ENCODE data around the gene SAG. TPM values are rescaled to one million over a fixed set of nuclear protein-coding genes. Genes with fewer than 3 reads are reported as not detected.

SAG gene
- not detected for total RNA-seq

DNA sequence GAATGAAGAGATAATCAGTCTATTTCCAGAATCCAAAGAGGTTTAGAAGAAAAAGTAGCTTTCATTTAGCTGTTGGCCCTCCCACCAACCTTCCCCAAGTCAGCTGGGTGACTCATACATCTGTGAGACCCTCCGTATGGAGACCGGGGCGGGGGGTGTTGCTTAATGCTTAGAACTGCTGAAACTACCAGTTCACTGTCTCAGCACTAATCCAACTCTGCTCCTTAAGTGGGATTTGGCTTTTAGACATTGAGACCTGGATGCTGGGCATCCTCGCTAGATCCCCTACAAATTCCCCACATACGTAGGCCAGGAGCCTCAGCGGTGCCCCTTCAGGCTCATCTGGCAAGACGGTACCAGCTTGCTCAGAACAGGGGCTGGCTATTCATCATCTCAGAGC, at the start of gene SAG:
SAG (plus strand) TSS at position 252 of the 400 bp plus-strand sequence. CDS start 1,374 bp downstream, outside the sequence.

DNA sequence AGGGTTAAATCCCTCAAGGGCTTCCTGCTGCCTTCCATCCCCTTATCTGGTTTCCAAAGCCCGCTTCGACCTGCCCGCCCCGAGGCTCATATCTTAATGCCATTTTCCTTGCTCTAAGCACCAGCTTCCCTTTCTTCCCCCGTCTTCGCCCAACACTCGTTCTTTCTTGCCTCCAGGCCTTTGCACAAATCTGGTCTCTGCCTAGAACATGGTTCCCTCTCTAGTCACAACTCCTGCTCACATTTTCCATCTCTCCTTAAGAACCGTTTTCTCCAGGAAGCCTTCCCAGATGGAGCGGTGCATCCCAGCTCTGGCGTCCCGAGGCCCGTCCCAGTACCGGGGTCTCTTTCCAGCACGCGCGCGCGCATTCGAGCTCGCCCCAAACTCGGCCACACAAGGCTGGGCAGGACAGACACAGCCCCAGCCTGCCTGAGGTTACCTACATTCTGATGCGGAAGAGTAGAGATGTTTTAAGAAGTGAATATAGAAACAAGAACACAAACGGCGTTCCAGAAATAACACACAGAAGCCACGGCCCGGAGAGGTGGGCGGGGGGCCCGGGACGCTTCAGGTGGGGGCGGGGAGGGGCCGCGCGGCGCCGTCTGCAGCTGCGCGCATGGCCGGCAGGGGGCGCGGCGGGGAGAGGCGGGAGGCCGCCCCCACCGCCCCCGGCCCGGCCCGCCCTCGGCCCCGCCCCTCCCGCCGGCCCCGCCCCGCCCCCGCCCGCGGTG, 46.3 kb downstream of the SAG start, which contains the start of gene DGKD:
DGKD (plus strand) TSS at position 726 of the 731 bp plus-strand sequence. CDS start 25 bp downstream, outside the sequence.

Small RNA genes lying within 50 kb of the gene (small RNA-seq; reads per million reads assigned to genes)
- not detected for gene RF00019 (ENCODE audit: low replicate concordance)
- 61.9 reads per million, percentile 97 among the genes with 10 or more reads in this experiment for gene SCARNA5 (ENCODE audit: low replicate concordance)
- 18.7 reads per million, percentile 96 among the genes with 10 or more reads in this experiment for gene SCARNA6 (ENCODE audit: low replicate concordance)

Other genes starting within 250 kb of the SAG start
- 23.4 TPM for gene INPP5D, start 247.5 kb upstream of the SAG start, total RNA-seq
- 38.8 TPM for gene ATG16L1, start 56.1 kb upstream of the SAG start, total RNA-seq
- 32.5 TPM for gene DGKD, start 46.7 kb downstream of the SAG start, total RNA-seq

Data from metanephros (tissue), 2 donors.